HG03521 (cell line): ENCODE data around the gene MAPK13.
"Not testable (repeated sequence)": the region's sequence is repeated elsewhere in the genome, so short reads cannot be mapped to it uniquely, and the experiment has no call there.

Experiments
- ATAC-seq: cut with Tn5 transposase; IDR thresholded peaks from one replicate; pipeline ENCODE4 v1.9.1; 2021; ENCODE audit warnings: mild to moderate bottlenecking, moderate library complexity; ENCODE audit not compliant: unreplicated experiment

MAPK13 gene

GRCh38 chr6:36114798-36115408 is 15.4 kb upstream of the MAPK13 start:
- peak; percentile 53 for ATAC-seq

- ATAC-seq, result no peak
These were observed 14.9 kb upstream of the MAPK13 start for GRCh38 chr6:36115412-36115811.

GRCh38 chr6:36116066-36116864 is 14.0 kb upstream of the MAPK13 start:
- no peak for ATAC-seq

- no peak for ATAC-seq
These were observed 13.4 kb upstream of the MAPK13 start for GRCh38 chr6:36116943-36117342.

- ATAC-seq, result no peak
These were observed 12.4 kb upstream of the MAPK13 start for GRCh38 chr6:36117658-36118549.

GRCh38 chr6:36118550-36119107 is 11.7 kb upstream of the MAPK13 start:
- ATAC-seq, result no peak

- no peak for ATAC-seq
These were observed 11.1 kb upstream of the MAPK13 start for GRCh38 chr6:36119209-36119608.

- ATAC-seq, result no peak
These were observed 10.3 kb upstream of the MAPK13 start for GRCh38 chr6:36120018-36120417.

- no peak for ATAC-seq
These were observed 9.8 kb upstream of the MAPK13 start for GRCh38 chr6:36120539-36120938.

- no peak for ATAC-seq
These were observed 9.1 kb upstream of the MAPK13 start for GRCh38 chr6:36120979-36121786.

GRCh38 chr6:36121787-36122494 is 8.4 kb upstream of the MAPK13 start:
- ATAC-seq, result no peak

GRCh38 chr6:36122495-36123269 is 7.6 kb upstream of the MAPK13 start:
- ATAC-seq, result no peak

- ATAC-seq, result peak; percentile 55
These were observed 6.8 kb upstream of the MAPK13 start for GRCh38 chr6:36123270-36124139.

- ATAC-seq, result not testable (repeated sequence)
These were observed 6.0 kb upstream of the MAPK13 start for GRCh38 chr6:36124346-36124745.

- ATAC-seq, result no peak
These were observed 5.4 kb upstream of the MAPK13 start for GRCh38 chr6:36124881-36125280.

GRCh38 chr6:36125575-36125974 is 4.7 kb upstream of the MAPK13 start:
- no peak for ATAC-seq

GRCh38 chr6:36126121-36126520 is 4.2 kb upstream of the MAPK13 start:
- no peak for ATAC-seq
